ENCODE results near the gene MX2. TPM values are rescaled to one million over a fixed set of nuclear protein-coding genes. Genes with fewer than 3 reads are reported as not detected.

Gene MX2
- total and polyA plus RNA-seq, 10 of the 15 experiments (the other 5 are each of a cell fraction or from before 2014, with no cell fraction given), result 10.5 to 167 (median 46.1) TPM

DNA sequence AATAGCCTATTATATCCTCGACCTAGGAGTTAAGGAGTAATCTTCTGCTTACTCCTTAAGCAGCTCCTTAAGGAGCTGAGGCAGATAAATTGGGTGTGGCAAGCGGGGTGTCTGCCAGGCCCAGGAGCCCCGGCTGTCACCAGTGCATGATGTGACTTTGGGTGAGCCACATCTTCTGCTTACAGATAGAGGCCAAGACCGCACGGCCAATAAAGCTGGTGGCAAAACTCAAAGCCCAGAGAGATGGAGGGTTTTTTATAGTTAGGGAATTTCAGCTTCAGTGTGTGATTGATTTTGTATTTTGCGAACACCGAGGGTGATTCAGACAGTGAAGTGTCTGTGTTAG lies 9.8 kb downstream of the MX2 start:
- Histone ChIP-seq H4K20me1 (ENCODE audit: control insufficient read depth, insufficient read depth) (no peaks in the 10 kb centered on the region; the same call in 1 of the 2 replicates), H3K27ac (ENCODE audit: control insufficient read depth, insufficient read depth) (no peak overlapping the region)
- intact Hi-C loops (cut with micrococcal nuclease; ENCODE audit: unreplicated experiment), result no loop called here

More for the DNA sequence above, 9.8 kb downstream of the MX2 start:
- H3K27me3 ChIP-seq (replicated peaks in 1 of 2; ENCODE audit: control insufficient read depth in 2 of 2, insufficient read depth in 2 of 2, low read length in 1 of 2), result no peaks in the 10 kb centered on the region
- H3K4me2 ChIP-seq (ENCODE audit: control insufficient read depth, insufficient read depth), result peak overlapping the region; percentile 95
- H3K9ac ChIP-seq (ENCODE audit: control insufficient read depth, insufficient read depth, low read length), result peak overlapping the region; percentile 32; the same call in 1 of the 2 replicates
- H3K4me1 ChIP-seq (ENCODE audit: control insufficient read depth, insufficient read depth, low read length), result peaks cover 27% of the 10 kb centered on the region
- no peak overlapping the region for H2AFZ ChIP-seq (ENCODE audit: control insufficient read depth, low read depth, low read length)
- H3K4me3 ChIP-seq, result peak overlapping the region; percentile 75
- in situ Hi-C loops (cut with MboI), result no loop called here
- DNase-seq (ENCODE audit: low read depth, low spot score), result no peak
- POLR2A ChIA-PET, result interaction anchor here (0.7 to 3.1 kb wide), 4 partner anchors 9 to 54 kb away, joined by 3 to 13 read pairs (median 9); partner anchors contain the start of genes MX1 and MX2
- no TSS peak for BruUV-seq (replicated peaks)
- WGBS (ENCODE audit: insufficient coverage, insufficient replicate concordance, low lambda C conversion rate, missing lambda C conversion rate), result 98% methylated on average over 7 of the region's 7 CpGs
- FAIRE-seq, result no peak
- SMC1A ChIA-PET (ENCODE audit: uncharacterized antibody, unreplicated experiment), result interaction anchor here (0.8 to 8.3 kb wide), 13 partner anchors 10 to 97 kb away, joined by 3 to 67 read pairs (median 6); partner anchors contain the start of genes MX1 and MX2
- H3K9me3 ChIP-seq (replicated peaks; ENCODE audit: control insufficient read depth, insufficient read depth, low read length), result no peaks in the 10 kb centered on the region
- ATAC-seq, result no peak
- TF ChIP-seq LARP7 (IDR thresholded peaks at IDR 0.05) (no peak), POLR2AphosphoS5 (IDR thresholded peaks at IDR 0.05; ENCODE audit: low read length) (no peak), RBBP5 (conservative IDR thresholded peaks at IDR 0.05) (no peak), ZZZ3 (IDR thresholded peaks at IDR 0.05; ENCODE audit: control insufficient read depth, insufficient read length, low read depth) (no peak), POLR2AphosphoS2 (IDR thresholded peaks at IDR 0.05; ENCODE audit: low read depth, low read length) (no peak), ZNF384 (IDR thresholded peaks at IDR 0.05; ENCODE audit: borderline replicate concordance, low read depth, low read length) (no peak), MYB (IDR thresholded peaks at IDR 0.05; ENCODE audit: borderline replicate concordance, low read depth, low read length) (no peak), JUNB (IDR thresholded peaks at IDR 0.05) (no peak), MYC (IDR thresholded peaks at IDR 0.05; ENCODE audit: insufficient read depth, insufficient read length, insufficient replicate concordance, low read length, severe bottlenecking) (no peak), NFYA (IDR thresholded peaks at IDR 0.05; ENCODE audit: borderline replicate concordance, low read depth, low read length) (no peak), SREBF1 (IDR thresholded peaks at IDR 0.05; ENCODE audit: low read length) (no peak), CBFB (IDR thresholded peaks at IDR 0.05; ENCODE audit: low read depth) (no peak), KDM1A (IDR thresholded peaks at IDR 0.05; ENCODE audit: borderline replicate concordance) (no peak)
- TF ChIP-seq, protein P1, sequence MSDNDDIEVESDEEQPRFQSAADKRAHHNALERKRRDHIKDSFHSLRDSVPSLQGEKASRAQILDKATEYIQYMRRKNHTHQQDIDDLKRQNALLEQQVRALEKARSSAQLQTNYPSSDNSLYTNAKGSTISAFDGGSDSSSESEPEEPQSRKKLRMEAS (IDR thresholded peaks at IDR 0.05; ENCODE audit: low read depth, low read length), result no peak
- TF ChIP-seq, protein P2, sequence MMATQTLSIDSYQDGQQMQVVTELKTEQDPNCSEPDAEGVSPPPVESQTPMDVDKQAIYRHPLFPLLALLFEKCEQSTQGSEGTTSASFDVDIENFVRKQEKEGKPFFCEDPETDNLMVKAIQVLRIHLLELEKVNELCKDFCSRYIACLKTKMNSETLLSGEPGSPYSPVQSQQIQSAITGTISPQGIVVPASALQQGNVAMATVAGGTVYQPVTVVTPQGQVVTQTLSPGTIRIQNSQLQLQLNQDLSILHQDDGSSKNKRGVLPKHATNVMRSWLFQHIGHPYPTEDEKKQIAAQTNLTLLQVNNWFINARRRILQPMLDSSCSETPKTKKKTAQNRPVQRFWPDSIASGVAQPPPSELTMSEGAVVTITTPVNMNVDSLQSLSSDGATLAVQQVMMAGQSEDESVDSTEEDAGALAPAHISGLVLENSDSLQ (IDR thresholded peaks at IDR 0.05), result no peak
- CTCF ChIA-PET, result interaction anchor here (1.0 to 7.4 kb wide), 9 partner anchors 12 to 200 kb away, joined by 3 to 99 read pairs (median 5); partner anchors contain the start of gene MX1
- RAD21 ChIA-PET (ENCODE audit: unreplicated experiment), result interaction anchor here (1.9 to 7.7 kb wide), 5 partner anchors 11 to 89 kb away, joined by 6 to 97 read pairs (median 36); partner anchors contain the start of genes MX1 and MX2
- no peaks in the 10 kb centered on the region; a peak in 2 of 4 replicates for H3K36me3 ChIP-seq (ENCODE audit: control insufficient read depth in 2 of 2, insufficient read depth in 2 of 2, low read length in 1 of 2)
- peaks cover 62% of the 10 kb centered on the region for H3K79me2 ChIP-seq (ENCODE audit: control insufficient read depth, insufficient read depth, low read length)

Measured in GM12878 (cell line).